HG03354 (cell line): Measurements from ENCODE around the gene GALNT11.
"Not testable (repeated sequence)": the region's sequence is repeated elsewhere in the genome, so short reads cannot be mapped to it uniquely, and the experiment has no call there.

Experiments
- ATAC-seq: cut with Tn5 transposase; IDR thresholded peaks from one replicate; pipeline ENCODE4 v1.9.1; 2021; ENCODE audit warnings: mild to moderate bottlenecking; ENCODE audit not compliant: unreplicated experiment, poor library complexity, severe bottlenecking

The GALNT11 gene

DNA sequence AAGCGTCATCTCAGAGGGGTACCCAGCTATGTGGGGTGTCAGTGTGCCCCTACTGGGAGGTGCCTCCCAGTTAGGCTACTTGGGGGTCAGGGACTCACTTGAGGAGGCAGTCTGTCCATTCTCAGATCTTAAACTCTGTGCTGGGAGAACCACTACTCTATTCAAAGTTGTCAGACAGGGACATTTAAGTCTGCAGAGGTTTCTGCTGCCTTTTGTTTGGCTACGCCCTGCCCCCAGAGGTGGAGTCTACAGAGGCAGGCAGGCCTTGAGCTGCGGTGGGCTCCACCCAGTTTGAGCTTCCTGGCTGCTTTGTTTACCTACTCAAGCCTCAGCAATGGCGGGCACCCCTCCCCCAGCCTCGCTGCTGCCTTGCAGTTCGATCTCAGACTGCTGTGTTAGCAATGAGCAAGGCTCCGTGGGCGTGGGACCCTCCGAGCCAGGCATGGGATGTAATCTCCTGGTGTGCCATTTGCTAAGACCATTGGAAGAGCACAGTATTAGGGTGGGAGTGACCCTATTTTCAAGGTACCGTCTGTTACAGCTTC lies 40.4 kb downstream of the GALNT11 start:
- ATAC-seq = not testable (repeated sequence)

DNA sequence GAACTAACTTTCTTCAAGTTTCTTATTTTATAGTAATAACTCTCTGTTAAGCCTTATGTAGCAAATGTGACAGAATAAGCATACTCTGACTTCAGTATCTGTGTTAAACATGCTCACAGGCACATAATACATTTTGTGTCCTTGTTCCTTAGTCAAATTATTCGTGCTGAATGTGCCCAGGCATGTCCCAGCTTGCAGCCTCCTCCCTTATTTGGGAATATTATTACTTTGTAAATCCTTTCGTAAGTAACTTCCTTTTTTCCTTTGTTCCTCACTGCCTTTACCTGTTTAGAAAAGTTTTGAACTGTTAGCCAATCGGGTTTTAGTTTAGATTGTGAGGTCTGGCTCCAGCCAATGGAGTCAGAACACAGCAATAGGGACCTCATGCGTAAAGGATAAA lies 46.9 kb downstream of the GALNT11 start:
- ATAC-seq = no peak

DNA sequence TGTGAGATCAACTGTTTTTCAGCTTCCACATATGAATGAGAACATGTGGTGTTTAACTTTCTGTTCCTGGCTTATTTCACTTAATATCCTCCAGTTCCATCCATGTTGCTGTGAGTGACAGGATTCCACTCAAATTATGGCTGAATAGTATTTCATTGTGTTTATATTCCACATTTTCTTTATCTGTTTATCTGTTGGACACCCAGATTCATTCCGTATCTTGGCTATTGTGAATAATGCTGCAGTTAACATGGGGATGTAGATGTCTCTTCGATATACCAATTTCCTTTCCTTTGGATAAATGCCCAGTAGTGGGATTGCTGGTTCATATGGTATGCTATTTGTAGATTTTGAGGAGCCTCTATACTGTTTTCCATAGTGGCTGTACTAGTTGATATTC lies 47.9 kb downstream of the GALNT11 start:
- ATAC-seq = no peak

DNA sequence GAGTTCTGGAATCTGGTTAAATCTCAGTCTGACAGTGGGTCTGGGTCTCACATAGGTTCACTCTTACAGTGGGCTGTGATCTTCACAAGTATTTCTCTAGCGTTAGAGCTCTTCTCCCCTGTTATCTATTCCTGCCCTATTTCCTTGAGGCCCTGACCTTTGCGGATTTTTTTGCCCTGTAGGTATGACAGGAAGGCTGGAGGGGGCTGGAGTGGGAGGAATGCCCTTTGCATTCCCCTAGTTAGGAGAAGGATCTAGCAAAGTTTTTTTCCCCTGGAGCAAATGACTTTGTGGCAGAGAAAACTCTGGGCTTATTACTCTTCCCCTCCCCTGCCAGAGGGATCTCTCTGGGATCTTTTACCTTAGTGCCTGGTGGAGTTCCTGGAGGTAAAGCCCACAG lies 49.2 kb downstream of the GALNT11 start:
- ATAC-seq = no peak

DNA sequence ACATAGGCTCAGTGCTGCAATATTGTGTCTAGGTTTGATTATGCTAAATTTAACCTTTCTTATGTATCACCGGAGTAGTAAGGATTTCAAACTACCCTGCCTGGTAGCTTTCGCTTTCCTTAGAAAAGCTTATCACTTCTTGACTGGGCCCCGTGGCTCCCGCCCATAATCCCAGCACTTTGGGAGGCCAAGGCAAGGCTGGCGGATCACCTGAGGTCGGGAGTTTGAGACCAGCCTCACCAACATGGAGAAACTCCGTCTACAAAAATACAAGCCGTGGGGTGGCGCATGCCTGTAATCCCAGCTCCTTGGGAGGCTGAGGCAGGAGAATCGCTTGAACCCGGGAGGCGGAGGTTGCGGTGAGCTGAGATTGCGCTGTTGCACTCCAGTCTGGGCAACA lies 49.9 kb downstream of the GALNT11 start:
- not testable (repeated sequence) for ATAC-seq

DNA sequence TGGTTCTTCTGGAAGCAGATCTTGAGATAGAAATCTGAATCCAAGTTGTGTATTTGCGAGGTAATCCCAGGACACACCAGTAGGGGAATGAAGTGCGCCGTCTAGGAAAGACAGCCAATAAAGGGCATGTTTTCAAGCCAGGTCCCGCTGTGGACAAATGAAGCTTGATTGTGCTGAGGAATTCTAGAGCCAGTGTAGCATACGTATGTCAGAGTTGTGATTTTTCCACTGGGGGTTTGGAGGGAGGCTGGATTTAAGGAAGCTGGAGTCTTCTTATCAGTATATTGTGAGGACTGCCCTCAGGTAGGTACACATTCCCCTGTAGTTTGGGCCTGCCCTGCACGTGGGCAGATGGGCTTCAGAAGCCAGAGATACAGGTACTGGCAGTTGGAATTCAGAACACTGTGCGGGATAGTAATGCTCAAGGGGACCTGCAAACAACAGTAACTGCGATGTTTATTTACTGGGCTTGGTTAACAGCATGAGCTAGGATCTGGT lies 50.9 kb downstream of the GALNT11 start:
- no peak for ATAC-seq

DNA sequence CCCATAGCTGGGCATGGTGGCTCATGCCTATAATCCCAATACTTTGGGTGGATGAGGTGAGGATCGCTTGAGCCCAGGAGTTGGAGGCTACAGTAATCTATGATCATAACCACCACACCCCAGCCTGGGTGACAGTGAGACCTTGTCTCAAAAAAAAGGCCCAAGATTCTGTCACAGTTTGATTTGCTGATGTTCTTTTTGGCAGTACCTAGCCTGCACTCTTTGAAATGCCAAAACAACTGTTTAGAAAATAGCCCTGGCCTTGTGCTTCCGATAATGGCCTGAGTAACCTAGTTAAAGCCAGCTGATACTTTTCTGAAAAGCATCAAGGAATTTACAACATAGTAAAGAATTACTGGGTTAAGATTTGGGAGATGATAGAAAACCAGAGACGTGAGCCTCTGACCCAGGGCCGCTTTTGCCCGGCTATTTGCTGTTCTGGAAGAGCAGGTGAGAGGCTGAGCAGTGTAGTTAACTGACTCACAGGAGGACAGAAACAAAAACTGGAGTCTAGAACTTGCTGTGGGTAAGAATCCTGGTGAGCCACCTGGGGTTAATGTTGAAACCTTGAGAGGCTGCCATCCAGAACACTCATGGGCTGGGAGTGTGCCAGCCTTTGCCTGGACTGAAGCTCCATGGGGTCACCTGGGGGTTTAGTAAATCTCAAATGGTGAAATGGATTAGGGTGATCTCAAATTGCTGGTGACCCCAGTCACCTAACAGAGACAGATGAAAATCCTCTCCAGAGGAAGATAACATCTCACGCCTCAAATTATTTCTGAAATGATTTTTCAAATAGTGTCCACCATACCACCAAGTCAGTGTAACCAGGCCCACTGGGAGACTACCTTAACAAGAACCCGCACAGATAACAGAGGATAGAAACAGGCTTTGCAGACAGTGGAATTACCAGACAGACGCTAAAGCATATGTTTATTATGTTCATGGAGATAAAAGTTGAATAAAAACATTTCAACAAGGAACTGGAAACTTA lies 51.8 kb downstream of the GALNT11 start:
- no peak for ATAC-seq

DNA sequence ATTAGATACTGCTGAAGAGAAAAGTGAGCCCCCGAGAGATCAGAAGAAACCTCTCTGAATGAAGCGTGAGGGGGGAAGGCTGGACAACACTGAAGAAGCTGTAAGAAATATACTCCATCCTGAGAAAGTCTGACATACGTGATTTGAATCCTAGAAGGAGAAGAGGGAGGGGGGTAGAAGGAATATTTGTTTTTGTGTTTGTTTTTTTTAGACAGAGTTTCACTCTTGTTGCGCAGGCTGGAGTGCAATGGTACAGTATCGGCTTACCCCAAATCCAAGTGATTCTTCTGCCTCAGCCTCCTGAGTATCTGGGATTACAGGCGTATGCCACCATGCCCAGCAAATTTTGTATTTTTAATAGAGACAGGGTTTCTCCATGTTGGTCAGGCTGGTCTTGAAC lies 52.6 kb downstream of the GALNT11 start:
- no peak for ATAC-seq

DNA sequence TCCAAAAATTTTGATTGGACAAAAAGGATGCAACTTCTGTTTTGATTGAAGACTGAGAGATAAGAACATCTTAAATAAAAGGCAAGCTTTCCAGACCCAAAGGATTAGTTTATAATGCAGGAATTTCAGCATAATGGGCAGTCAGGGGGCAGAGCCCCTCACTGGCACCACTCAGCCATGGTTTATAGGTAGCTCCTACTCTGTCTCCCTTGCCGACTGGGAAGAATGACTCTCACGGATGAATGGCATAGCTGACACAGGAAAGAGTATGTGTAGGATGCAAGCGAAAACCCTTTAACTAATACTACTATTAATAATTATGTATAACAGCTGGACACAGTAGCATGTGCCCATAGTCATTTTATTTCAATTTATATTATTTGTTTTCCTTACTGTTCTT lies 53.3 kb downstream of the GALNT11 start:
- no peak for ATAC-seq

DNA sequence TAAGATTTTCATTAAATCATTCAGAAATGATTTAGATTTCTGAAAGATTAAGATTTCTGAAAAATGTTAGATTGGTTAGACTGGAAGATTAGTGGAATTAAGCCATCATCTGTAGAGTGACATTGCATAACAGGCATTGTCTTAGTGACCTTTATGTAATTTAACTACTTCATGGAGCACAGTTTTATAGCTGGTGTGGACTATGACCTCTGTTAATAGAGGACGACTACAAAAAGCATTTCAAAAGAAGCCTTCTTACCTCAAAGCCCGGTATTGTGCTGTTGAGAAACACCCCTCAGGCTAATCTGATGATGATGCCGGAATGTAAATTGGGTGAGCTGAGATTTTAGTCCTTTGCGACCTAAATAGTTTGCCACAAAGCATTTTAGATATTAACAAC lies 55.6 kb downstream of the GALNT11 start:
- no peak for ATAC-seq

DNA sequence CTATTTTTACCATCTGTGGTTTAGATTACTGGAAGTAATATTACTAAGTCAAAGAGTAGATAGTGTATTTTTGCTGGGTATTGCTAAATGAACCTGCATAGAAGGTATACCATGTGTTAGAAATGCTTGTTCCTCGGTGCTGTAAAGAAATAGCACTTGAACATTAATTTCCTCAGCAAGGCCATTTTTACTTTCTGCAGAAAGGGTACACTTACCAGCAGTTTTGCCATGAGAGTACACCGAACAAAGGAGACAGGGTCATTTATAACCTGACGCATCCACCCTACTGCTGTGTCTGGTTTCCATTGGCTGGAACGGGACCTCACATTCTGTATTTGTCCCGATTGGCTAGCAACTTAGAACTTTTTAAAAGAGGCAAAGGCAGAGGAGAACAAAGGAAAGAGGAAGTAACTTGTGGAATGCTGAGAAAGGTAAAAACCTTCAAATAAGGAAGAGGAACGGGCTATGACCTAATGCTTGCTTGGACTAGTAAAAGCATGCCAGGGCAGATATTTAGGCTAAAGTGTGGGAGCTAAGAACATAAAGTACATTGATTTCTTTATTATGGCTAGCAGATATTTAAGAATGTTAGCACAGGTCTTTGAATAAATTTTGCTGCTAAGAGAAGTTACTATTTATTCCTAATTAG lies 56.7 kb downstream of the GALNT11 start:
- ATAC-seq = not testable (repeated sequence)

DNA sequence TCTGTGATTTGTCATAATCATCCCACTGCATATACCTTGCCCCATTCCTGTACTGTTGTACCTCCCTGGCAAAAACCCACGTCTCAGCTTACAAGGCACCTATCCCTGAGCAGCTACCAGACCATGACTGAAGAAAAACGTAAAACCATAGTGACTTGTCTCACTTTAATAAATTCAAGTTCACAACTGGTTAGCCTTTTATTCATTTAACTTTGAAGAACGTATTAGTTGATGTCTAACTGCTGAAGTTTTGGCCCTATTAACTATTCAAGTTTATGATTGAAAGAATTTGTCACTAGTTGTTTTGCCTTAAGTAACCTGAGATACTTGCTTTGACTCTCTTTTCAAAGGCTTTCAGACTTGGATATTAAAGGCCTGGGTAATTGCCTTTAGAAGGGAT lies 59.7 kb downstream of the GALNT11 start:
- ATAC-seq = no peak

DNA sequence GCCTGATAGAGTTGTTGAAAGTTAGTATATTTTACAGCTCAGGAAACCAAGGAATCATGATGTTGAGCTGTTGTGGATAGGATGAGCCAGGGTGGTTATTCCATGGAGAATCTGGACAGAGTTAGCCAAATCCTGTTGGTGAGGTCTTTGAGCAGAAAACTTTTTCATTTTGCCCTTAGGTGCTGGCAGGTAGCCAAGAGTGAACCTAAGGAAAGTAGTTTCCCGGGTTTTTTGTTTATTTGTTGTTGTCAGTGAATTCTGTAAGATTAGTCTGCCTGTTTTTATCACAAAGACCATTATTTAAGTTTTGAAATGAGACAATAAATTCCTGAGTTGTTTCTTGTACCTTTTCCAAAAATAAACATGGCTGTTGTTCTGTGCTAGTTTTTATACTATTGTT lies 61.0 kb downstream of the GALNT11 start:
- ATAC-seq = no peak

DNA sequence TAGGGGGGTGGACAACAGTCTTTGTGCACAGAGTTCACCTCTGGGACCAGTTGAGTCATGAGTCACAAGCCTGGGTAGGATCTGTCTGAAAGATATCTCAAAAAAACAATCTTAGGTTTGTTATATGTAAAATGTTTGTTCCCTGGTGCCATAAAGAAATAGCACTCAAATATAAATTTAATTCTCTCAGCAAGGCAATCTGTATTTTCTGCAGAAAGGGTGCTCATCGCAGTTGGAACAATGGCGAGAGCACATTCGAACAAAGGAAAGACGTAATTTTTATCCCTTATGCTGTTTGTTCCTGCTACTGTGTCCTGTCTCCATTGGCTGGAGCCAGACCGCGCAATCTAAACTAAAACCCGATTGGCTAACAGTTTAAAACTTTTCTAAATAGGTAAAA lies 63.7 kb downstream of the GALNT11 start:
- ATAC-seq = no peak

DNA sequence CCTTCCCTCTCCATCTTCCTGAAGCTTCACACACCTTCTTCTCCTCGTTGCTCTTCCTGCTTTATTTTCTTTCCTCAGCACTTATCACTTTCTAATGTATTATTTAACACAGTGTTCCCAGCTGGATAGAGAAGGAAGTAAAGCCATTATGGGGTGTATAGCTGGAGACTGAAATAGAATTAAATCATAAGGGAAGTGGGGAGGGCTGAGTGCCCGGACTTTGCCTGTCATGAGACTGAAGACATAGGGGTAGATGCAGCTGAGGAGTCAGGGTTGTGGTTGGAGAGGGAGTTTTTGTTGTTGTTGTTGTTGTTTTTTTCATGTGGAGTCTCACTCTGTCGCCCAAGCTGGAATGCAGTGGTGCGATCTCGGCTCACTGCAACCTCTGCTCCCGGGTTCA lies 65.3 kb downstream of the GALNT11 start:
- ATAC-seq = no peak

DNA sequence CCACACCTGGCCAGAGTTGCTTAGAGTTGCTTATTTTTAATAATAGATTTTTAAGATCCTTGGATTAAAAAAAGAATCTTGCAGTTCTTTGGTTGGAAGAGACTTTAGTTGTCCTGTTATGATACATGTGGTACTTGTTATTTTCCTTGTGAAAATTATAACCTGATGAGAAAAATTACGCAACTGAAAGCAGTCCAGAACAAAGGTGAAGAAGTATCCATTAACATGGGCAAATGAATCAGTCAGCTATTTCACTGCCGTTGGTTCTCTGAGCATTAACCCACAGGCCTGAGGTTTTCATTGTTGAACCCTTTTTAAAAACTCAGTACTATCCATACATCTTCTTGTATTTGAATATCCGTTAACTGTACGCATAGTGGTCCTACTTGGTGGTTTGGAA lies 68.2 kb downstream of the GALNT11 start:
- no peak for ATAC-seq

DNA sequence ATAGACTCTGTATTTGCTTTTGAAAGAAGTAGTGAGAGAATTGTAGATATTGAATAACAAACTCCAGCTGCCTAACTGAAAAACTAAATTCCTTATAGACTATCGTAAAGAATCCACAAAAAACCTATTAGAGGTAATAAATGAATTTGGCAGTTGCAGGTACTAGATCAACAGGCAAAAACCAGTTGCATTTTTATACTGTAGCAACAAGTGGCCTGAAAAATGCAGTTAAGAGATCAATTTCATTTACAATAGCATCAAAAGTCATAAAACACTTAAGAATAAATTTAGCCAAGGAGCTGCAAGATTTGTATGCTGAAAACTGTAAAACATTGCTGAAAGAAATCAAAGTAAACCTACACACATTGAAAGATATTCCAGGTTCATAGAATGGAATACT lies 70.3 kb downstream of the GALNT11 start:
- ATAC-seq = no peak

DNA sequence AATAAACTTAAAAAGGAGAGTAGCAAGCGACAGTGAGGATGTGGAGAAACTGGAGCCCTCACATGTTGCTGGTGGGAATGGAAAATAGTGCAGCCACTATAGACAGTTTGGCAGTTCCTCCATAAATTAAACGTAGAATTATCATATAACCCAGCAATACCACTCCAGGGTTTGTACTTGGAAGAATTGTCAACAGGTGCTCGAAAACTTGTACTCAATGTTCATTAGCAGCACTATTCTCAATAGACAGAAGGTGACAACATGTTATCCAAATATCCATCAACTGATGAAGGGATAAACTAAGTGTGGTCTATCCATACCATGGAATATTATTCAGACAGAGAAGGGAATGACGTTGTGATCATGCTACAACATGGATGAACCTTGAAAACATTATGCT lies 71.9 kb downstream of the GALNT11 start:
- no peak for ATAC-seq

DNA sequence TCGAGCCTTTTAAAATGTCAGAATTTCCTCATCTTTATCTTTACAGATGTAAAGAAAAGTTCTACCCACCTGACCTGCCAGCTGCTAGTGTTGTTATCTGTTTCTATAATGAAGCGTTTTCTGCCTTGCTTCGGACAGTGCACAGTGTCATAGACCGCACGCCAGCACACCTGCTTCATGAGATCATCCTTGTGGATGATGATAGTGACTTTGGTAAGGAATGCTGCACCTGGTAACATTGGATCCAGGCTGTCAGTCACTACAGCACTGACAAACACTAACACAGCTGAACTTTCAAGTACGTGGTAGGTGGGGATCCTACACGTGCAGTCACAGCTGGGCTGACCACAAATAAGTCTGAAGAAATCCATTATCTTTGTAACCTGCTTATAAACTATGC lies 77.6 kb downstream of the GALNT11 start:
- no peak for ATAC-seq

DNA sequence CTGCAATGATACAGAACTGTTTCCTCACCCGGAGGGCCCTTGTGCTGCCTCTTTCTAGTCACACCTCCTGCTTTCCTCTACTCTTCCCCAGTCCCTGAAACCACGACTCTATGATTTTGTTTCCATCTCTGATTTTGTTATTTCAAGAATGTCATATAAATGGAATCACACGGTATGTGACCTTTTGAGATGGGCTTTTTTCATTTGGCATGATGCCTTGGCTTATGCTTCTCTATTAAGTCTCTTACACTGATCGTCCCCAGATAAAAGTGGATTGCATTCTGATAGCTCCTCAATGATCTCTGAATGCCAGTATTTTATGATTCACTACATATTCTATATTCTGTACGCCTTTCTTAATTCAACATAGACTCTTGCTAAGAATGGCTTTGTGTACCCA lies 78.2 kb downstream of the GALNT11 start:
- ATAC-seq = no peak

DNA sequence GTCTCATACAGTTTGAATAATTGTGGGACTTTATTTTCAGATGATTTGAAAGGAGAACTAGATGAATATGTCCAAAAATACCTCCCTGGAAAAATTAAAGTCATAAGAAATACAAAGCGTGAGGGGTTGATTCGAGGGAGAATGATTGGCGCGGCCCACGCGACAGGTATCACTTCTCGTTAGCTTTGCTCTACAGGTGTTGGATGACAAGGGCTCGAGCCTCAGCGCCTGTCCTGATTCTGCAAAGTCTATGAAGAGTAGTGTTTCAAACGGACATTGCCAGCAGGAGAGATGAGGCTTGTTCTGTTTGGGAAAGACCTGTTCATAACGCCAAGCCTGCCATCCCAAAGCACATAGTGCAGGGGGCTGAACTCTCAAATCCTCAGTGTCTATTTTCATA lies 79.7 kb downstream of the GALNT11 start:
- ATAC-seq = no peak
